Measurements from ENCODE around the gene LRRC37A3. TPM values are rescaled to one million over a fixed set of nuclear protein-coding genes. Genes with fewer than 3 reads are reported as not detected.
"Not testable (repeated sequence)": the region's sequence is repeated elsewhere in the genome, so short reads cannot be mapped to it uniquely, and the experiment has no call there.

Gene LRRC37A3
- total and polyA plus RNA-seq, 2 of the 13 experiments (the other 11 are each of a cell fraction or from before 2014, with no cell fraction given) = 0.62 to 1.1 TPM

DNA sequence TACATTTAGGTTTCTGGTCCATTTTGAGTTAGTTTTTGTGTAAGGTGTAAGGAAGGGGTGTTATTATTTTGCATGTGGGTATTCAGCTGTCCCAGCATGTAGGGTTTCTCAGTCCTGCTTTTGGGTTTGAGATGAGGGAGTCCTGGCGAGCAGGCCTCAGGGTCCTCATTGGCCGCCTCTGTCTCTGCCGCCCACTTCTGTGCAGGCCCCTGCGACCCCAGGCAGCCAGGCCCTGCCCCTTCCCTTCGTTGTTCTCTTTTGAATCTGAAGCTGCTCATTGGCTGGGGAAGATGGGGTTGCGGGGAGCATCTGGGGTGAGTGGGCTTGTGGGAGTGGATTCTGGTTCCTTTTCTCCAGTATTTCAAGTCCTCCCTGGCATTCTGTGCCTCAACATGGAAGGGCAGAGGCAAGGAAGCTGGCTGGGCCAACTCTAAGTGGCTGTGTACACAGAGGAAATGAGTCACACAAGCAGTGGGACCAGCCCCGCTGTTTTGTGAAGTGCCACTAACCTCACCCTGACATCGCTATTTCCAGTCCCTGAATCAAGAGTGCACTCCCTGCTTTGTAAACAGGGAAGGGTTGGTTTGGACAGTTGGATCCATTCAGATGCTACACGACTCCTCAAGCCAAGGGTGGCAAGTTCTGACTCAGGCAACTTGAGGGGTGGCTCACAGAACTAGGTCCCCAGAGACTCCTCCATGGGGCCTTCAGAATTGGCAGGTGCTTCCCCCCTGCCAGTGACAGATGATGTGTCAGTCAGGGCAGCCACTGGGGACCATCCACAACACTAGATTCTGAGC, 110.9 kb downstream of the LRRC37A3 start (continued):
- TF ChIP-seq, protein P1, sequence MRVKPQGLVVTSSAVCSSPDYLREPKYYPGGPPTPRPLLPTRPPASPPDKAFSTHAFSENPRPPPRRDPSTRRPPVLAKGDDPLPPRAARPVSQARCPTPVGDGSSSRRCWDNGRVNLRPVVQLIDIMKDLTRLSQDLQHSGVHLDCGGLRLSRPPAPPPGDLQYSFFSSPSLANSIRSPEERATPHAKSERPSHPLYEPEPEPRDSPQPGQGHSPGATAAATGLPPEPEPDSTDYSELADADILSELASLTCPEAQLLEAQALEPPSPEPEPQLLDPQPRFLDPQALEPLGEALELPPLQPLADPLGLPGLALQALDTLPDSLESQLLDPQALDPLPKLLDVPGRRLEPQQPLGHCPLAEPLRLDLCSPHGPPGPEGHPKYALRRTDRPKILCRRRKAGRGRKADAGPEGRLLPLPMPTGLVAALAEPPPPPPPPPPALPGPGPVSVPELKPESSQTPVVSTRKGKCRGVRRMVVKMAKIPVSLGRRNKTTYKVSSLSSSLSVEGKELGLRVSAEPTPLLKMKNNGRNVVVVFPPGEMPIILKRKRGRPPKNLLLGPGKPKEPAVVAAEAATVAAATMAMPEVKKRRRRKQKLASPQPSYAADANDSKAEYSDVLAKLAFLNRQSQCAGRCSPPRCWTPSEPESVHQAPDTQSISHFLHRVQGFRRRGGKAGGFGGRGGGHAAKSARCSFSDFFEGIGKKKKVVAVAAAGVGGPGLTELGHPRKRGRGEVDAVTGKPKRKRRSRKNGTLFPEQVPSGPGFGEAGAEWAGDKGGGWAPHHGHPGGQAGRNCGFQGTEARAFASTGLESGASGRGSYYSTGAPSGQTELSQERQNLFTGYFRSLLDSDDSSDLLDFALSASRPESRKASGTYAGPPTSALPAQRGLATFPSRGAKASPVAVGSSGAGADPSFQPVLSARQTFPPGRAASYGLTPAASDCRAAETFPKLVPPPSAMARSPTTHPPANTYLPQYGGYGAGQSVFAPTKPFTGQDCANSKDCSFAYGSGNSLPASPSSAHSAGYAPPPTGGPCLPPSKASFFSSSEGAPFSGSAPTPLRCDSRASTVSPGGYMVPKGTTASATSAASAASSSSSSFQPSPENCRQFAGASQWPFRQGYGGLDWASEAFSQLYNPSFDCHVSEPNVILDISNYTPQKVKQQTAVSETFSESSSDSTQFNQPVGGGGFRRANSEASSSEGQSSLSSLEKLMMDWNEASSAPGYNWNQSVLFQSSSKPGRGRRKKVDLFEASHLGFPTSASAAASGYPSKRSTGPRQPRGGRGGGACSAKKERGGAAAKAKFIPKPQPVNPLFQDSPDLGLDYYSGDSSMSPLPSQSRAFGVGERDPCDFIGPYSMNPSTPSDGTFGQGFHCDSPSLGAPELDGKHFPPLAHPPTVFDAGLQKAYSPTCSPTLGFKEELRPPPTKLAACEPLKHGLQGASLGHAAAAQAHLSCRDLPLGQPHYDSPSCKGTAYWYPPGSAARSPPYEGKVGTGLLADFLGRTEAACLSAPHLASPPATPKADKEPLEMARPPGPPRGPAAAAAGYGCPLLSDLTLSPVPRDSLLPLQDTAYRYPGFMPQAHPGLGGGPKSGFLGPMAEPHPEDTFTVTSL (CRISPR knock-in tag; IDR thresholded peaks at IDR 0.05; ENCODE audit: borderline replicate concordance) = peak; percentile 57; the same call in 1 of the 2 replicates
- not testable (repeated sequence) for TF ChIP-seq EP300 (IDR thresholded peaks at IDR 0.05; ENCODE audit: low read depth in 2 of 2, low read length in 2 of 2); NR2F6 (IDR thresholded peaks at IDR 0.05)
- TF ChIP-seq EP300 (CRISPR knock-in tag; IDR thresholded peaks at IDR 0.05; ENCODE audit: borderline replicate concordance) (peak; percentile 52; the same call in 1 of the 2 replicates), STAG1 (CRISPR knock-in tag; IDR thresholded peaks at IDR 0.05) (0 out of 2 replicates have a peak, but pooled peaks have one; percentile 9), ZNF644 (CRISPR knock-in tag; IDR thresholded peaks at IDR 0.05; ENCODE audit: low read depth) (peak; percentile 73), NR2F6 (CRISPR knock-in tag; IDR thresholded peaks at IDR 0.05) (peak; percentile 38; the same call in 1 of the 2 replicates), RXRB (CRISPR knock-in tag; IDR thresholded peaks at IDR 0.05; ENCODE audit: borderline replicate concordance) (peak; percentile 67; the same call in 1 of the 2 replicates), ZBTB38 (CRISPR knock-in tag; IDR thresholded peaks at IDR 0.05) (peak; percentile 63), ZFP36L1 (CRISPR knock-in tag; IDR thresholded peaks at IDR 0.05) (0 out of 2 replicates have a peak, but pooled peaks have one; percentile 27), SOX5 (CRISPR knock-in tag; IDR thresholded peaks at IDR 0.05; ENCODE audit: borderline replicate concordance) (peak; percentile 46; the same call in 1 of the 2 replicates), FOXA3 (CRISPR knock-in tag; IDR thresholded peaks at IDR 0.05) (peak; percentile 95)
- TF ChIP-seq, protein P2, sequence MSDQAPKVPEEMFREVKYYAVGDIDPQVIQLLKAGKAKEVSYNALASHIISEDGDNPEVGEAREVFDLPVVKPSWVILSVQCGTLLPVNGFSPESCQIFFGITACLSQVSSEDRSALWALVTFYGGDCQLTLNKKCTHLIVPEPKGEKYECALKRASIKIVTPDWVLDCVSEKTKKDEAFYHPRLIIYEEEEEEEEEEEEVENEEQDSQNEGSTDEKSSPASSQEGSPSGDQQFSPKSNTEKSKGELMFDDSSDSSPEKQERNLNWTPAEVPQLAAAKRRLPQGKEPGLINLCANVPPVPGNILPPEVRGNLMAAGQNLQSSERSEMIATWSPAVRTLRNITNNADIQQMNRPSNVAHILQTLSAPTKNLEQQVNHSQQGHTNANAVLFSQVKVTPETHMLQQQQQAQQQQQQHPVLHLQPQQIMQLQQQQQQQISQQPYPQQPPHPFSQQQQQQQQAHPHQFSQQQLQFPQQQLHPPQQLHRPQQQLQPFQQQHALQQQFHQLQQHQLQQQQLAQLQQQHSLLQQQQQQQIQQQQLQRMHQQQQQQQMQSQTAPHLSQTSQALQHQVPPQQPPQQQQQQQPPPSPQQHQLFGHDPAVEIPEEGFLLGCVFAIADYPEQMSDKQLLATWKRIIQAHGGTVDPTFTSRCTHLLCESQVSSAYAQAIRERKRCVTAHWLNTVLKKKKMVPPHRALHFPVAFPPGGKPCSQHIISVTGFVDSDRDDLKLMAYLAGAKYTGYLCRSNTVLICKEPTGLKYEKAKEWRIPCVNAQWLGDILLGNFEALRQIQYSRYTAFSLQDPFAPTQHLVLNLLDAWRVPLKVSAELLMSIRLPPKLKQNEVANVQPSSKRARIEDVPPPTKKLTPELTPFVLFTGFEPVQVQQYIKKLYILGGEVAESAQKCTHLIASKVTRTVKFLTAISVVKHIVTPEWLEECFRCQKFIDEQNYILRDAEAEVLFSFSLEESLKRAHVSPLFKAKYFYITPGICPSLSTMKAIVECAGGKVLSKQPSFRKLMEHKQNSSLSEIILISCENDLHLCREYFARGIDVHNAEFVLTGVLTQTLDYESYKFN (CRISPR knock-in tag; conservative IDR thresholded peaks at IDR 0.05) = 0 out of 2 replicates have a peak, but pooled peaks have one; percentile 30
- TF ChIP-seq, protein P3, sequence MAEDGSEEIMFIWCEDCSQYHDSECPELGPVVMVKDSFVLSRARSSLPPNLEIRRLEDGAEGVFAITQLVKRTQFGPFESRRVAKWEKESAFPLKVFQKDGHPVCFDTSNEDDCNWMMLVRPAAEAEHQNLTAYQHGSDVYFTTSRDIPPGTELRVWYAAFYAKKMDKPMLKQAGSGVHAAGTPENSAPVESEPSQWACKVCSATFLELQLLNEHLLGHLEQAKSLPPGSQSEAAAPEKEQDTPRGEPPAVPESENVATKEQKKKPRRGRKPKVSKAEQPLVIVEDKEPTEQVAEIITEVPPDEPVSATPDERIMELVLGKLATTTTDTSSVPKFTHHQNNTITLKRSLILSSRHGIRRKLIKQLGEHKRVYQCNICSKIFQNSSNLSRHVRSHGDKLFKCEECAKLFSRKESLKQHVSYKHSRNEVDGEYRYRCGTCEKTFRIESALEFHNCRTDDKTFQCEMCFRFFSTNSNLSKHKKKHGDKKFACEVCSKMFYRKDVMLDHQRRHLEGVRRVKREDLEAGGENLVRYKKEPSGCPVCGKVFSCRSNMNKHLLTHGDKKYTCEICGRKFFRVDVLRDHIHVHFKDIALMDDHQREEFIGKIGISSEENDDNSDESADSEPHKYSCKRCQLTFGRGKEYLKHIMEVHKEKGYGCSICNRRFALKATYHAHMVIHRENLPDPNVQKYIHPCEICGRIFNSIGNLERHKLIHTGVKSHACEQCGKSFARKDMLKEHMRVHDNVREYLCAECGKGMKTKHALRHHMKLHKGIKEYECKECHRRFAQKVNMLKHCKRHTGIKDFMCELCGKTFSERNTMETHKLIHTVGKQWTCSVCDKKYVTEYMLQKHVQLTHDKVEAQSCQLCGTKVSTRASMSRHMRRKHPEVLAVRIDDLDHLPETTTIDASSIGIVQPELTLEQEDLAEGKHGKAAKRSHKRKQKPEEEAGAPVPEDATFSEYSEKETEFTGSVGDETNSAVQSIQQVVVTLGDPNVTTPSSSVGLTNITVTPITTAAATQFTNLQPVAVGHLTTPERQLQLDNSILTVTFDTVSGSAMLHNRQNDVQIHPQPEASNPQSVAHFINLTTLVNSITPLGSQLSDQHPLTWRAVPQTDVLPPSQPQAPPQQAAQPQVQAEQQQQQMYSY (CRISPR knock-in tag; IDR thresholded peaks at IDR 0.05) = 0 out of 2 replicates have a peak, but pooled peaks have one; percentile 44

All from HepG2 (cell line).